ENCODE data around the gene C2.
"Not testable (repeated sequence)": the region's sequence is repeated elsewhere in the genome, so short reads cannot be mapped to it uniquely, and the experiment has no call there.

C2 gene

GRCh38 chr6:31972709-31973350, 45.3 kb downstream of the C2 start:
- DNase-seq (ENCODE audit: insufficient read length, low spot score), result no peak
- FAIRE-seq, result no peak

GRCh38 chr6:31976065-31976464, 48.5 kb downstream of the C2 start:
- not testable (repeated sequence) for FAIRE-seq

DNA sequence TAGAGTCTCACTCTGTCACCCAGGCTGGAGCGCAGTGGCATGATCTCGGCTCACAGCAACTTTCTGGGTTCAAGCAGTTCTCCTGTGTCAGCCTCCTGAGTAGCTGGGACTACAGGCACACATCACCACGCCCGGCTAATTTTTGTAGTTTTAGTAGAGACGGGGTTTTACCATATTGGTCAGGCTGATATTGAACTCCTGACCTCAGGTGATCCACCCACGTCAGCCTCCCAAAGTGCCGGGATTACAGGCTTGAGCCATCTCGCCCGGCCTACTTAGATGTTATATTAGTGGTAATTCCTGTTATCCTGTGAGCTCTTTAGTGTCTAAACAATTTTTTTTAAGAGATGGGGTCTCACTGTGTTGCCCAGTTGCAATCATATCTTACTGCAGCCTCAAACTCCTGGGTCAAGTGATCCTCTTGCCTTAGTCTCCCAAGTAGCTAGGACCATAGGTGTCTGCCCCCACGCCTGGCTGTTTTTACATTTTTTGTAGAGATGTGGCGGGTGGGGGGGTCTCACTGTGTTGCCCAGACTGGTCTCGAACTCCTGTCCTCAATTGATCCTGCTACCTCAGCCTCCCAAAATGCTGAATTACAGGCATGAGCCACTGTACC, 50.4 kb downstream of the C2 start:
- no peak for DNase-seq (ENCODE audit: insufficient read length, low spot score)
- no peak for FAIRE-seq

More at GRCh38 chr6:31976065-31976464, 48.5 kb downstream of the C2 start:
- not testable (repeated sequence) for DNase-seq (ENCODE audit: insufficient read length, low spot score)

- no peak for DNase-seq (ENCODE audit: insufficient read length, low spot score)
- no peak for FAIRE-seq
Measured at GRCh38 chr6:31978831-31979230, 51.3 kb downstream of the C2 start.

DNA sequence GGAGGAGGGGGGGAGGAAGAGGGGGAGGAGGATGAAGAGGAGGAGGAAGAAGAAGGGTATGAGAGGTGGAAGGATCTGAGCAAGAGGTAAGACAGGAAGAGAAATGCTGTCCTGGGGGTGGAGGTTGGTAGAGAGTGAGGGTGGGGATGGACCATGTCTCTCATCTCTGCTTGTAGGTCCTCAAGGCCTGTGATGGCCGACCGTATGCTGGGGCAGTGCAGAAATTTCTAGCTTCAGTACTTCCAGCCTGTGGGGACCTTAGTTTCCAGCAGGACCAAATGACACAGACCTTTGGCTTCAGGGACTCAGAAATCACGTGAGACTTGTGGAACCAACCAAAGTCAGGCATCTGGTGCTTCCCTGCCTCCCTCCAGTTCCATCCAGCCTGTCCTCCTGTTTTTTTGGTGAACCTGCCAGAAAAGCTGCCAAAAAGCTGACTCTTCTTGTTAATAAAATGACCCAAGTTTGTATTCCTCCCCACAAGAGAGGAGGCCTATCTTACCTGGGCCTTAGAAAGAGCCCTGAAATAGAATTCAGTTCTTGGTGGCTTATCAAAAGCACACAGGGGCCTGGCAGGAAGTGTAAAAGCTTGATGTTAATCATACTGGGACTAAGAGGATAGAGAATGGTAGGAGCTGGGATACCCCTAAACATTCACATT, 51.9 kb downstream of the C2 start:
- FAIRE-seq (no peak), DNase-seq (ENCODE audit: insufficient read length, low spot score) (no peak)

DNA sequence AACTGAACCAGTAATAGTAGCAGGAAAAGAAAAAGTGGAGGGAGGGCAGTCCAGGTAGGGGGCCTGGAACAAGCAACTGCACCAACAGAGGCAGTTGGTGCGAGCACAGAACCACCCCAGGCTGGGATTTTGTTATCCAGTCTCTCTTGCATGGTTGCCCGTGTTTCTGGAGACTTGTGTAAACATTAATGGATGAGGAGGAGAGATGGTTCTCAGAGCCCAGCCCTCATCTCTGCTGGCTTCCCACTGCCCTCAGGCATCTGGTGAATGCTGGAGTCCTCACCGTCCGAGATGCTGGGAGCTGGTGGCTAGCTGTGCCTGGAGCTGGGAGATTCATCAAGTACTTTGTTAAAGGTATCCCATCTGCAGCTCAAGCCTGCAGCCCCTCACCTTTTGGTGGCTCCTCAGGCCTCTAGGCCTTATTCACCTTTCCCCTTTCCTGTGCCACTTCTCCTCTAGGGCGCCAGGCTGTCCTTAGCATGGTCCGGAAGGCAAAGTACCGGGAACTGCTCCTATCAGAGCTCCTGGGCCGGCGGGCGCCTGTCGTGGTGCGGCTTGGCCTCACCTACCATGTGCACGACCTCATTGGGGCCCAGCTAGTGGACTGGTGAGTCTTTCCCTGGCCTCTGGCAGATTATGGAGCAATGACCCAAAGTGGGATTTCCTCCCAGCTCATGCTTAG, 52.8 kb downstream of the C2 start:
- not testable (repeated sequence) for FAIRE-seq; DNase-seq (ENCODE audit: insufficient read length, low spot score)

DNA sequence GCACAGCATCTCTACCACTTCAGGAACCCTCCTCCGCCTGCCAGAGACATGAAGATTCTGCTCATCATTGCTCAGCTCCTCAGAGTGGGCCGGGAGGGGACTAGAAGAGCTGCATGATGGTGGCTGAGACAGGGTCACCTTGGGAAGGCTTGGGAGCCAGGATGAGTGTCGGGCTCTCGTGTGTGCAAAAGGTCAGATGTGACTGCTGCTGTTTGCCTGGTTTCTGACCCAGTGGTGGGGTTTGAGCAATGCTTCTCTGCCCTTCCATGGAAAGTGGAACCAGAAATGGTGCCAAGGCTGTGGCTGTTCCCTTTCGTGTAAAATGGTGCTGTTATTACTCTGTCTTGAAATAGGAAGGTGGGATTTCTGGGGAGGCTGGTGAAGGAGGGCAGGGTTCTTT, 53.5 kb downstream of the C2 start:
- not testable (repeated sequence) for FAIRE-seq; DNase-seq (ENCODE audit: insufficient read length, low spot score)

DNA sequence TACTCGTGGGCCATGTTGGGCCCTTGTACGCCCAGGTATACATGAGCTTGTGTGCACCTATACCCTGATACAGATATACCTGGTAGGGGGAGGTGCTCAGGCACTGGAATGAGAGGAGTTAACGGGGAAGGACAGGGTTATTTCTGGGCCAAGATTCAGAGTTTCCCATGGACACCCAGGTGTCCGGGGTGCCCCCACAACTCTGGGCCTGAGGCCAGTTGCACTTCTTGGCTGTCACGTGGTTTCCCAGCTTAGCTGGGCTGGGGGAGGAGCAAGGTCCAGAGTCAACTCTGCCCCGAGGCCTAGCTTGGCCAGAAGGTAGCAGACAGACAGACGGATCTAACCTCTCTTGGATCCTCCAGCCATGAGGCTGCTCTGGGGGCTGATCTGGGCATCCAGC, 54.2 kb downstream of the C2 start, which contains the start of gene C4A:
TSS of gene C4A (plus strand) at position 314 of the 400 bp plus-strand sequence. CDS start at position 365, 51 bp downstream.
- DNase-seq (ENCODE audit: insufficient read length, low spot score); FAIRE-seq: not testable (repeated sequence)

DNA sequence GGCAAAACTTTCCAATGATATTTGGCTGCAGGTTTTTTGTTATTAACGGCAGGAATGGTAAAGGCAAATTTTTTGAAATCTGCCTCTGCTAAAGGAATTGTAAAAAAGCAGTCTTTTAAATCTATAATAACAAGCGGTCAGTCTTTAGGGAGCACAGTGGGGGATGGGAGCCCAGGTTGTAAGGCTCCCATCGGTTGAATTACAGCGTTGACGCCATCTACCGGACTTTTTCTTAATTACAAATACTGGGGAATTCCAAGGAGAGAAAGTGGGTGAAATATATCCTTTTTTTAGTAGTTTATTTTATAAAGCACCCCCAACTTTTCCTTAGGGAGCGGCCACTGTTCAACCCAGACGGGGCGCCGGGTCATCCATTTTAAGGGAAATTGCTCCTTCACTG, 61.8 kb downstream of the C2 start:
- DNase-seq (ENCODE audit: insufficient read length, low spot score); FAIRE-seq: not testable (repeated sequence)

DNA sequence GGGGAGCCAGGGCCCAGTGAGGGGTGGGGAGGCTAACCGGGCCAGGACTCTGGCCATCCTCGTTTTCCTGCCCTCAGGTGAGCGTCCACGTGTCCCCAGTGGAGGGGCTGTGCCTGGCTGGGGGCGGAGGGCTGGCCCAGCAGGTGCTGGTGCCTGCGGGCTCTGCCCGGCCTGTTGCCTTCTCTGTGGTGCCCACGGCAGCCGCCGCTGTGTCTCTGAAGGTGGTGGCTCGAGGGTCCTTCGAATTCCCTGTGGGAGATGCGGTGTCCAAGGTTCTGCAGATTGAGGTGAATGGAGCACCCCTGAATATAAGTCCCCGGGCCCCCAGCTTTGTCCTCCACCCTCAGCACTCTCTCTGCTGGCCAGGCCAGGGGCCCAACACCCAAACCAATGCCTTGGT, 66.9 kb downstream of the C2 start:
- FAIRE-seq, result not testable (repeated sequence)

More for the DNA sequence above, 66.9 kb downstream of the C2 start:
- DNase-seq (ENCODE audit: insufficient read length, low spot score), result not testable (repeated sequence)
